ENCODE results near the gene SNAPC2.

- TF ChIP-seq EZH2 (conservative IDR thresholded peaks at IDR 0.05; ENCODE audit: low read depth, low read length) (no peak), POLR2A (IDR thresholded peaks at IDR 0.05; ENCODE audit: insufficient read depth in 1 of 2, low read depth in 2 of 2, low read length in 2 of 2) (no peak), NR2F6 (IDR thresholded peaks at IDR 0.05) (no peak), NR2F6 (CRISPR knock-in tag; IDR thresholded peaks at IDR 0.05) (no peak), KDM4B (CRISPR knock-in tag; IDR thresholded peaks at IDR 0.05) (no peak), ZNF615 (CRISPR knock-in tag; IDR thresholded peaks at IDR 0.05; ENCODE audit: borderline replicate concordance) (no peak), NPAS2 (CRISPR knock-in tag; IDR thresholded peaks at IDR 0.05; ENCODE audit: borderline replicate concordance) (no peak), MTA3 (CRISPR knock-in tag; IDR thresholded peaks at IDR 0.05) (no peak), SMC3 (IDR thresholded peaks at IDR 0.05; ENCODE audit: low read length) (no peak), CBX2 (IDR thresholded peaks at IDR 0.05; ENCODE audit: low read depth, low read length) (no peak), CBX2 (CRISPR knock-in tag; IDR thresholded peaks at IDR 0.05; ENCODE audit: low read depth) (no peak), ZNF567 (CRISPR knock-in tag; IDR thresholded peaks at IDR 0.05; ENCODE audit: borderline replicate concordance) (no peak), ZNF510 (CRISPR knock-in tag; IDR thresholded peaks at IDR 0.05; ENCODE audit: low read depth) (no peak)
Observed at GRCh38 chr19:7933411-7933810, 13.3 kb downstream of the SNAPC2 start.
